Stomach (tissue), 9 donors: ENCODE measurements around the gene ACTA2. TPM values are rescaled to one million over a fixed set of nuclear protein-coding genes. Genes with fewer than 3 reads are reported as not detected.

ENCODE experiments used
- DNase-seq, 2 donors: peaks; one replicate each; pipeline versions ENCODE4 v3.0.0 to v3.0.0-alpha.2; 2013 to 2019
- H3K27ac ChIP-seq, 5 donors: fragments of 200-600 bp in 4 of 5; sonication (generic) in 4 of 5; one replicate each; pipeline ENCODE4 v1.5.1; 2013 to 2019; ENCODE audit warnings: mild to moderate bottlenecking in 1 of 5, moderate library complexity in 1 of 5
- H3K27me3 ChIP-seq, 3 donors: fragments of 200-600 bp; sonication (generic); one replicate each; pipeline ENCODE4 v1.5.1; 2017 to 2019; ENCODE audit warnings: mixed run types in 1 of 3
- H3K36me3 ChIP-seq, 4 donors: fragments of 200-600 bp; sonication (generic); 1 replicate in 3 of 4; 2 replicates in 1 of 4; pipeline ENCODE4 v1.5.1; 2016 to 2019
- H3K4me1 ChIP-seq, 4 donors: fragments of 200-600 bp; sonication (generic); one replicate each; pipeline ENCODE4 v1.5.1; 2016 to 2019
- H3K4me3 ChIP-seq, 4 donors: fragments of 200-600 bp; sonication (generic) in 3 of 4; one replicate each; pipeline ENCODE4 v1.5.1; 2016 to 2019; ENCODE audit warnings: mild to moderate bottlenecking in 1 of 4
- H3K9me3 ChIP-seq, 4 donors: fragments of 200-600 bp; sonication (generic); one replicate each; pipeline ENCODE4 v1.5.1; 2016 to 2019
- CTCF ChIP-seq, 7 experiments: fragments of 450-650 bp in 4 of 7; fragments of 200-600 bp in 3 of 7; sonication (generic) in 3 of 7; IDR thresholded peaks; one replicate each; pipeline ENCODE4 v1.5.1; 2016 to 2019; ENCODE audit warnings: antibody characterized with exemption in 7 of 7, control low read depth in 2 of 7, mild to moderate bottlenecking in 1 of 7
- EP300 ChIP-seq: sonication (generic); formaldehyde crosslinking; IDR thresholded peaks from one replicate; pipeline ENCODE4 v1.6.1; 2017; ENCODE audit warnings: antibody characterized with exemption
- POLR2A ChIP-seq, 4 donors: fragments of 450-650 bp; IDR thresholded peaks; one replicate each; pipeline ENCODE4 v1.6.1; 2016; ENCODE audit warnings: antibody characterized with exemption in 4 of 4, control low read depth in 2 of 4, mild to moderate bottlenecking in 1 of 4, moderate library complexity in 1 of 4
- POLR2AphosphoS5 ChIP-seq, 3 donors: sonication (generic); formaldehyde crosslinking; IDR thresholded peaks; one replicate each; pipeline ENCODE4 v1.6.1; 2016; ENCODE audit warnings: antibody characterized with exemption in 3 of 3
- WGBS, 5 donors: extraction: QIAGEN DNeasy Blood & Tissue Kit in 3 of 5; methylation state at CpG; one replicate each; pipeline versions ENCODE4 v1.1.5 to v1.1.7; 2013 to 2018; 5-methylcytosine and 5-hydroxymethylcytosine counted together
- intact Hi-C: fragments of 100-400 bp; cut with DNase I; formaldehyde crosslinking; loops from one replicate; pipeline ENCODE4 v1.15.1; 2023; ENCODE audit warnings: low total_unique reads
- polyA plus RNA-seq, 3 donors: library from polyadenylated mRNA; stranded (reverse); fragments of 200-250 nt; gene quantifications; one replicate each; pipeline ENCODE4 v1.2.3, GENCODE V29; 2013
- total RNA-seq, 5 donors: library from RNA; depleted of rRNA; stranded (reverse); fragments of >200 nt; gene quantifications; one replicate each; pipeline versions ENCODE4 v1.1.0 to v1.2.3, GENCODE V29; 2014 to 2016
- donor health status: healthy with polysubstance abuse.
- donor health status: Bipolar disorder and iron deficiency.
- donor health status: healthy.

ACTA2 gene
- total and polyA plus RNA-seq, 8 donors, result 233 to 3,169 (median 999) TPM

GRCh38 chr10:88962336-88962735, 9.8 kb upstream of the ACTA2 start:
- Histone ChIP-seq H3K36me3 (no peaks in the 10 kb centered on the region), H3K4me3 (no peak overlapping the region), H3K27me3 (no peaks in the 10 kb centered on the region), H3K9me3 (no peaks in the 10 kb centered on the region), H3K27ac (no peak overlapping the region), H3K4me1 (peaks cover 0 to 31% (median 11%) of the 10 kb centered on the region in 4 donors)
- TF ChIP-seq POLR2A (IDR thresholded peaks at IDR 0.05) (no peak), EP300 (no peak), CTCF (IDR thresholded peaks at IDR 0.05) (no peak), POLR2AphosphoS5 (IDR thresholded peaks at IDR 0.05) (no peak)
- WGBS, 5 donors, result 63 to 79% (median 69%) methylated on average over 2 of the region's 2 CpGs
- intact Hi-C loops, result no loop called here
- DNase-seq, result no peak

- TF ChIP-seq POLR2AphosphoS5 (IDR thresholded peaks at IDR 0.05) (no peak), POLR2A (IDR thresholded peaks at IDR 0.05) (no peak), EP300 (no peak), CTCF (IDR thresholded peaks at IDR 0.05) (no peak)
Measured at GRCh38 chr10:88961266-88961665, 8.7 kb upstream of the ACTA2 start.

GRCh38 chr10:88960802-88961201, 8.2 kb upstream of the ACTA2 start:
- TF ChIP-seq POLR2AphosphoS5 (IDR thresholded peaks at IDR 0.05) (no peak), POLR2A (IDR thresholded peaks at IDR 0.05) (no peak), EP300 (no peak), CTCF (IDR thresholded peaks at IDR 0.05) (no peak)
- DNase-seq, result no peak
- Histone ChIP-seq H3K27ac (peak overlapping the region in 1 of 5 donors; percentile 11), H3K27me3 (no peaks in the 10 kb centered on the region), H3K4me3 (no peak overlapping the region), H3K4me1 (peaks cover 0 to 24% (median 10%) of the 10 kb centered on the region in 4 donors), H3K36me3 (no peaks in the 10 kb centered on the region), H3K9me3 (no peaks in the 10 kb centered on the region)
- 85 to 90% (median 87%) methylated on average over 1 of the region's 1 CpG for WGBS, 5 donors
- intact Hi-C loops, result no loop called here

More at GRCh38 chr10:88961266-88961665, 8.7 kb upstream of the ACTA2 start:
- Histone ChIP-seq H3K9me3 (no peaks in the 10 kb centered on the region), H3K27ac (no peak overlapping the region), H3K36me3 (no peaks in the 10 kb centered on the region), H3K4me3 (no peak overlapping the region), H3K27me3 (no peaks in the 10 kb centered on the region), H3K4me1 (peaks cover 0 to 26% (median 11%) of the 10 kb centered on the region in 4 donors)
- intact Hi-C loops, result no loop called here
- DNase-seq, result no peak

GRCh38 chr10:88958721-88959120, 6.1 kb upstream of the ACTA2 start:
- H3K4me1 ChIP-seq, result peaks cover 0 to 10% (median 4%) of the 10 kb centered on the region in 4 donors
- 97 to 99% (median 98%) methylated on average over 6 of the region's 6 CpGs for WGBS, 5 donors
- no peak overlapping the region for H3K27ac ChIP-seq
- H3K4me3 ChIP-seq, result no peak overlapping the region
- intact Hi-C loops, result no loop called here
- TF ChIP-seq POLR2AphosphoS5 (IDR thresholded peaks at IDR 0.05), result no peak
- no peak for TF ChIP-seq EP300
- TF ChIP-seq POLR2A (IDR thresholded peaks at IDR 0.05), result no peak
- no peak for TF ChIP-seq CTCF (IDR thresholded peaks at IDR 0.05)
- H3K27me3 ChIP-seq, result no peaks in the 10 kb centered on the region
- no peak for DNase-seq
- H3K9me3 ChIP-seq, result no peaks in the 10 kb centered on the region
- no peaks in the 10 kb centered on the region for H3K36me3 ChIP-seq
